SH-SY5Y (cell line): Measurements from ENCODE around the gene MAN1A2.

ENCODE experiments used
- GATA2 ChIP-seq: IDR thresholded peaks from 2 replicates; pipeline ENCODE4 v1.6.1; 2011; ENCODE audit warnings: mild to moderate bottlenecking, low read depth, low read length
- GATA3 ChIP-seq: IDR thresholded peaks from 2 replicates; pipeline ENCODE4 v1.6.1; 2011; ENCODE audit warnings: low read depth, mild to moderate bottlenecking, low read length, moderate library complexity

GRCh38 chr1:117527074-117527473, 159.8 kb downstream of the MAN1A2 start:
- TF ChIP-seq GATA3 (no peak), GATA2 (no peak)
